GM12874 (cell line): ENCODE results near the gene DISP3.

Source experiments
- TF ChIP-seq, protein P1 (sequence below): IDR thresholded peaks from 2 replicates; pipeline ENCODE4 v1.5.1; 2011; ENCODE audit warnings: low read depth, mild to moderate bottlenecking, control low read depth, low read length, moderate library complexity; ENCODE audit not compliant: insufficient read depth

Gene DISP3

DNA sequence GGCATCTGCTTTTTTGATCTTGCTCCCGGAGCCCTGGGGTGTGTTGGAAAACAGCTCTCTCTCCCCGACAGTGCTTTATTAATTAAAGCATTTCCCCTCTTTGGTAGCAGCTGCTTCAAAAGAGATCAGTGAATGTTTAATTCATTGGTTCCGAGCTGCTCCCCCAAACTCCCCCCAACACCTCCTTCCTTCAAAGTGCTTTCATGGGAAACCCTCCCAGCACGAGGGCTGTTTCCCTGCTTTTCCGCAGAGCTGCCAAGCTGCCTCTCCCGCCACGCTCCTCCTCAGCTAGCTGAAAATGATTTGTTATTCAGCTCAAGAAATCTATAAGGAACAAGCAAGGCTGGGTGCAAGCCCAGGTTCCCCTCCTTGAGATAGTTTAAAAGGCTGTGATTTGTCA, 40.0 kb upstream of the DISP3 start:
- TF ChIP-seq, protein P1, sequence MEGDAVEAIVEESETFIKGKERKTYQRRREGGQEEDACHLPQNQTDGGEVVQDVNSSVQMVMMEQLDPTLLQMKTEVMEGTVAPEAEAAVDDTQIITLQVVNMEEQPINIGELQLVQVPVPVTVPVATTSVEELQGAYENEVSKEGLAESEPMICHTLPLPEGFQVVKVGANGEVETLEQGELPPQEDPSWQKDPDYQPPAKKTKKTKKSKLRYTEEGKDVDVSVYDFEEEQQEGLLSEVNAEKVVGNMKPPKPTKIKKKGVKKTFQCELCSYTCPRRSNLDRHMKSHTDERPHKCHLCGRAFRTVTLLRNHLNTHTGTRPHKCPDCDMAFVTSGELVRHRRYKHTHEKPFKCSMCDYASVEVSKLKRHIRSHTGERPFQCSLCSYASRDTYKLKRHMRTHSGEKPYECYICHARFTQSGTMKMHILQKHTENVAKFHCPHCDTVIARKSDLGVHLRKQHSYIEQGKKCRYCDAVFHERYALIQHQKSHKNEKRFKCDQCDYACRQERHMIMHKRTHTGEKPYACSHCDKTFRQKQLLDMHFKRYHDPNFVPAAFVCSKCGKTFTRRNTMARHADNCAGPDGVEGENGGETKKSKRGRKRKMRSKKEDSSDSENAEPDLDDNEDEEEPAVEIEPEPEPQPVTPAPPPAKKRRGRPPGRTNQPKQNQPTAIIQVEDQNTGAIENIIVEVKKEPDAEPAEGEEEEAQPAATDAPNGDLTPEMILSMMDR: no peak

DNA sequence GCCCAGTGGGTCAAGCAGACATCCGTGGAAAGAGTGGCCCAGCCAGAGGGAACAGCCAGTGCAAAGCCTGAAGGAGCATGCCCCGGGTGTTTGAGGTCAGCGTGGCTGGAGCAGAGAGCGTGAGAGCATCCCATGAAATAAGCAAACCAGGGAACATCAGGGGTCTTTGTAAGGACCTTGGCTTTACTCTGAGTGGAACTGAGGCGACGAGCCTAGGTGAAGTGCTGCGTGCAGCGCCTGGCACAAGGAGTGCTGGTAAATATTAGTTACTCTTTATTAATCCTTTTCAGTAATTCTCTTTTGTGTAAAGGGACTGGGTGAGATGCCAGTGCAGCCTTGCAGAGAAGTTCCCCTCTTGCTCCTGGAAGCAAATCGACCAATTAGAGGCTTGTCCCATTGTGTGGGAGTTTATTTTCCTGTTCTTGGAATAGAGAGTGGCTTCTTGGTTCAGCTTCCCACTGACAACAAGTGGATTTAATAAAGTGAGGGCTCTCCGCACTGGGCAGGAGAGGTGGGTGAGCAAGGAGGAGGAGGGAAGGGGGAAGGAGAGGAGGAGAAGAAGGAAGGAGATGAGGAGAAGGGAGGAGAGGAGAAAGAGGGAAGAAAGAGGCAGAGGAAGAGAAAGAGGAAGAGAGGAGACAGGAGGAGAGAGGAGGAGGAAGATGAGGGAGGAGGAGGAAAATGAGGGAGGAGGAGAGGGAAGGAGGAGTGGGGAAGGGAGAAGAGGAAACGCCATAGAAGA, 37.6 kb upstream of the DISP3 start:
- TF ChIP-seq, protein P1: no peak

DNA sequence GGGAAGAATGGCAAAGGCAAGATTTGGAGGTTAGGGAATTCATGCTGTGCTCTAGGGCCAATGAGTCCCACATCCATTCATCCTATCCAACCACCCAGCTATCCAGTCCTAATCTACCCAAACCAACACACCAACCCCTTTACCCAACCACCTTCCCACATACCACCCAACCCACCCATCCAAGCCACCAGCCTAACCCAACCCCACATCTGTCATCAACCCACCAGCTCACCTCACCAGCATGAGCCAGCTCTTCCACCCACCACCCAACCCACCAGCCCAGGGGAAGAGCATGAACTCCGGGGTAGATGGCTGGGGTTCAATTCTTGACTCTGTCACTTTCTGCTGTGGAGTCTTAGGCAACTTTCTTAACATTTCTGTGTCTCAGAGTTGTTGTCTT, 35.9 kb upstream of the DISP3 start:
- TF ChIP-seq, protein P1: no peak

DNA sequence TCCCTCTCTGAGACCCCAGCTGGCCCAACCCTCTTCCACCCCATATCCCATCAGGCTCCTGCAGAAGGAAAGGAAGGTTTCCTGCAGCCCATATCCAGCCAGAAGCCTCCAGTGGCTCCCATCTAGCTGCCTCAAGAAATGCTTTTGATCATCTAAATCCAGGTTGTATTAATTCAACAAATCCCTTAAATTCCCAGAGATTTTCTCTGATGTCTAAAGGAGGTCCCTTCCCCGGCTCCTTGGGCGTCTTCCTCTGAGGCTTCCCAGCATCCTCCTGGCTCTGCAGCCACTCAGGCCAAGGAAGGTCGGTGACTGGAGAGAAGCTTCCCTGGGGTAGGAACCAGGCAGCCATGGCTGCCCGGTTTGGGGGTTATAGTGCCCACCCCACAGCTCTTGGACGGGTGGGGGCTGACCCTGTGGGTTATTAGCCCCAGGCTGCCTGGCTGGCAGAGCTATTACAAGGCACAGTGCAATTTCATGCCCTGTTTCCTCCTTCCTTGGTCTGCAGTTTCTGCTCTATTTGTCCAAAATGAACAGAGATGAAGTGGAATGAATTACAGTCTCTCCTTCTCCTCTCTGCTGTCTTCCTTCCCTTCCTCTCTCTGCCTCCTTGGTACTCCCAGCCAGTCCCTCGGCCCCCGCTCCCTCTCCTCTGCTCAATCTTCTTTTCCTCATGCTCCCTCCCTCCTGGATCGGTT, 34.8 kb upstream of the DISP3 start:
- TF ChIP-seq, protein P1: no peak

DNA sequence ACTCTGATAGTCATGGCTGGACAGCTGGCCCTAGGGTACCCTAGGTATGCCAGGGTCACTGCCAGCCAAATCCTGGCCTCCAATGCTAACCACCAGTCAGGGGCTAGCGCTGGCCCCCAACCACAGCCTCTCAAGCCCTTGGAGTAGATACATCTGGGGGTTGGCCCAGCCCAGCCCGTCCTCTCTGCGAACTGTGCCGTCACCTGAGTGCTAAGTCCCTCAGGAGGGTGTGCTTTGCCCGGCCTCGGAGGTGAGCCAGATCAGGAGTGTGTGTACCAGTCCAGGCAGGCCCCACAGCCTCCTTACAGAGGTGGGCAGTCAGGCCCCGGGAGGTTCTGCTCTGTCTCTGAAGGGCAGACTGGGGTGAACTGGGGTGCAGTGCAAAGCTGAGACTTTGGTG, 34.0 kb upstream of the DISP3 start:
- TF ChIP-seq, protein P1: no peak

DNA sequence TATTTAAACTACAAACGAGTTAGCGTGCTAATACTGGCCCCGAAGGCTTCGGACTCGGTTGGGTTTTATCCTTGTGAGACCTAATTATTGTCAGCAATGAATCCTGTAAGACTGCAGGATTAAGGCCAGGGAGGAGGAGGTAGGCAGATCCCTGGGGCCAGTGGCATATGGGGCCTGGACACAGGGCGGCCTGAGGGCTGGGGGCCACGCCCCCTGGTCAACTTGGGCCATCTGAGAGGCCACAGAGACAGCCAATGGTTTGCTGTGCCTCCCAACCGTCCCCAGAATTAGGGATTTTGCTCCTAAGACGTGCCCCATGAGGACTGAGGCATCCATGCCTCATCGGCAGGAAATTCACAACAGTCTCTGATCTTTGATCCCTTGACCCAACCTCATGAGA, 31.1 kb upstream of the DISP3 start:
- TF ChIP-seq, protein P1: no peak

DNA sequence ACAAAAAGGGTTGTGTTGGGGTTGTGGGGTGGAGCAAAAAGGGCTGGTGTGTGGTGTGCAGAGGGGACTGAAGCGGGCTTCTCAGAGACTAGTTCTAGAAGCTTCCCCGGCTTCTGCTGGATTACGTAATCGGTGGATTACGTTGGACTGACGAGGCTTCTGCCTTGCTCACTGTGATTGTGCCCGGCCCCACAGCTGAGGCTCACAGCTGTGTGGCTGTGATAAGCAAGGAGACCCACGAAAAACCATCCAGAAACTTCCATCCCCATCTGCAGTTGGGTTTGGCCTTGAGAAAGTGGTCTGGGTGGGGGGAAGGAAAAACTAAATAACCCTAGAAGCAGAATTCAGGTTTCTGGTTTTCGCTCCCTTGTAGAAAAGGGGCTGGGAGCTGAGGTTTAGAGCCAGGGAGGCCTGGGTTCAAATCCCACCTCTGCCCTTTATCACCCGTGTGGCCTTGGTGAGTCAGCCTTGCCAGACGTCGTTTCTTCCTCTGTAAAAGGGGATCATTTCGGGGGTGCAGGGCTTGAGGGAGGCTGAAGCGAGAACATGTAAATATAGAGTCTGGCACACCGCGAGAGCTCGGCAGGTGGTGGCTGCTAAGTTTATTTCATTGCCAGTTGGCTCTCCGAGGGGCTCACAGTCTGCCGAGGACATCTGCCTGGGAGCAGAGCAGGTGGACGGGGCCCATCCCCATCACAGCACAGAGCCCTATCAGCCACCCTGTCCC, 30.4 kb upstream of the DISP3 start:
- TF ChIP-seq, protein P1: no peak
